DND-41 (cell line): ENCODE data around the gene MTG1.

Experiments used
- ATAC-seq: fragments of 200-7000 bp; cut with Tn5 transposase; 3 replicates; pipeline ENCODE4 v1.9.1; 2021; ENCODE audit warnings: low read depth; ENCODE audit not compliant: insufficient read depth
- DNase-seq: peaks from one replicate; pipeline ENCODE4 v3.0.0-alpha.2; 2020
- H2AFZ ChIP-seq: 2 replicates; pipeline ENCODE4 v1.6.0; 2012; ENCODE audit warnings: low read depth, low read length
- H3K27ac ChIP-seq: 2 replicates; pipeline ENCODE4 v1.5.1; 2012; ENCODE audit warnings: low read length, inconsistent platforms
- H3K27me3 ChIP-seq: fragments of 200-600 bp; sonication (generic); 2 replicates; pipeline ENCODE4 v1.6.0; 2012; ENCODE audit warnings: low read length, mild to moderate bottlenecking, inconsistent platforms; ENCODE audit not compliant: insufficient read depth, poor library complexity
- H3K36me3 ChIP-seq: 2 replicates; pipeline ENCODE4 v1.5.1; 2012; ENCODE audit warnings: low read length, inconsistent platforms; ENCODE audit not compliant: insufficient read depth
- H3K4me1 ChIP-seq: 2 replicates; pipeline ENCODE4 v1.5.1; 2012; ENCODE audit warnings: mild to moderate bottlenecking, low read length; ENCODE audit not compliant: insufficient read depth
- H3K4me2 ChIP-seq: 2 replicates; pipeline ENCODE4 v1.6.0; 2012; ENCODE audit warnings: mild to moderate bottlenecking, moderate library complexity, low read length, inconsistent platforms; ENCODE audit not compliant: insufficient read depth
- H3K4me3 ChIP-seq, 2 experiments: fragments of 200-600 bp in 1 of 2; shearing (Covaris generic) in 1 of 2; 2 replicates each; pipeline ENCODE4 v1.5.1; 2012 to 2016; ENCODE audit warnings: inconsistent platforms in 2 of 2, low read length in 2 of 2, mild to moderate bottlenecking in 2 of 2, low read depth in 1 of 2, moderate library complexity in 1 of 2
- H3K79me2 ChIP-seq: 2 replicates; pipeline ENCODE4 v1.6.0; 2012; ENCODE audit warnings: low read length, inconsistent platforms; ENCODE audit not compliant: insufficient read depth
- H3K9ac ChIP-seq: 2 replicates; pipeline ENCODE4 v1.6.0; 2012; ENCODE audit warnings: low read depth, mild to moderate bottlenecking, inconsistent platforms, low read length, moderate library complexity
- H3K9me3 ChIP-seq: 2 replicates; pipeline ENCODE4 v1.5.1; 2012; ENCODE audit warnings: low read length, moderate library complexity, mild to moderate bottlenecking, inconsistent platforms; ENCODE audit not compliant: insufficient read depth, severe bottlenecking
- H4K20me1 ChIP-seq: 2 replicates; pipeline ENCODE4 v1.6.0; 2012; ENCODE audit warnings: low read length; ENCODE audit not compliant: insufficient read depth
- EZH2 ChIP-seq: IDR thresholded peaks from 3 replicates; pipeline ENCODE4 v1.6.1; 2012; ENCODE audit warnings: borderline replicate concordance, low read depth, mild to moderate bottlenecking, moderate library complexity, low read length, inconsistent platforms; ENCODE audit not compliant: severe bottlenecking
- TF ChIP-seq, protein P1 (sequence below): IDR thresholded peaks from 2 replicates; pipeline ENCODE4 v1.5.1; 2012; ENCODE audit warnings: borderline replicate concordance, low read length, moderate library complexity, mild to moderate bottlenecking; ENCODE audit not compliant: poor library complexity, severe bottlenecking; ENCODE audit errors: extremely low read depth

The MTG1 gene, protein sequence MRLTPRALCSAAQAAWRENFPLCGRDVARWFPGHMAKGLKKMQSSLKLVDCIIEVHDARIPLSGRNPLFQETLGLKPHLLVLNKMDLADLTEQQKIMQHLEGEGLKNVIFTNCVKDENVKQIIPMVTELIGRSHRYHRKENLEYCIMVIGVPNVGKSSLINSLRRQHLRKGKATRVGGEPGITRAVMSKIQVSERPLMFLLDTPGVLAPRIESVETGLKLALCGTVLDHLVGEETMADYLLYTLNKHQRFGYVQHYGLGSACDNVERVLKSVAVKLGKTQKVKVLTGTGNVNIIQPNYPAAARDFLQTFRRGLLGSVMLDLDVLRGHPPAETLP

DNA sequence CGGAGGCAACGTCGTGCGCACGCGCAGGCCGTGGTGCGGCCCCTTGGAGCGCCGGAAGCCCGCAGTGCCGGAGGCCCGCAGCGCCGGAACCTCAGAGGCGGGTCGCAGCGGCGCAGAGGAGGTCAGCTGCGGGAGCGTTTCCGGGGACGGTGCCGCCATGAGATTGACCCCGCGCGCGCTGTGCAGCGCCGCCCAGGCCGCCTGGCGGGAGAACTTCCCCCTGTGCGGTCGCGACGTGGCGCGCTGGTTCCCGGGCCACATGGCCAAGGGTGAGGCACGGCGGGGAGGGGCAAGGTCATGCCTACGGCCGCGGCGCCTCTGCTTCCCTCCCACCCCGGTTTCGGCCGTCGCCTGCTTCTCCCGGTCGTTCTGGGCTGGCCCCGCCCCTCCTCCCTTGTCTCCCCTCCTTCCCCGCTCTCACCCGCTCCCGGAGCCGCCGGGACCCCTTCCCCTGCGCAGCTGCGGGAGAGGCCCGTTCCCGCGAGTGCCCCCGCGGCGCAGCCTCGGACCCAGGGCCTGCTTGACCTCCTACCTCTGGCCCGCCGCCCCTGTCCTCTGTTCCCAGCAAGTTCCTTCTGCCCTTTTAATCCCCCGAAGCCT is at the start of gene MTG1:
MTG1 (plus strand) TSS at position 94 of the 600 bp plus-strand sequence; CDS start at position 158, 64 bp downstream.
- peaks cover 37% of the 10 kb centered on the region for H3K36me3 ChIP-seq
- TF ChIP-seq, protein P1, sequence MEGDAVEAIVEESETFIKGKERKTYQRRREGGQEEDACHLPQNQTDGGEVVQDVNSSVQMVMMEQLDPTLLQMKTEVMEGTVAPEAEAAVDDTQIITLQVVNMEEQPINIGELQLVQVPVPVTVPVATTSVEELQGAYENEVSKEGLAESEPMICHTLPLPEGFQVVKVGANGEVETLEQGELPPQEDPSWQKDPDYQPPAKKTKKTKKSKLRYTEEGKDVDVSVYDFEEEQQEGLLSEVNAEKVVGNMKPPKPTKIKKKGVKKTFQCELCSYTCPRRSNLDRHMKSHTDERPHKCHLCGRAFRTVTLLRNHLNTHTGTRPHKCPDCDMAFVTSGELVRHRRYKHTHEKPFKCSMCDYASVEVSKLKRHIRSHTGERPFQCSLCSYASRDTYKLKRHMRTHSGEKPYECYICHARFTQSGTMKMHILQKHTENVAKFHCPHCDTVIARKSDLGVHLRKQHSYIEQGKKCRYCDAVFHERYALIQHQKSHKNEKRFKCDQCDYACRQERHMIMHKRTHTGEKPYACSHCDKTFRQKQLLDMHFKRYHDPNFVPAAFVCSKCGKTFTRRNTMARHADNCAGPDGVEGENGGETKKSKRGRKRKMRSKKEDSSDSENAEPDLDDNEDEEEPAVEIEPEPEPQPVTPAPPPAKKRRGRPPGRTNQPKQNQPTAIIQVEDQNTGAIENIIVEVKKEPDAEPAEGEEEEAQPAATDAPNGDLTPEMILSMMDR: peak; percentile 3
- TF ChIP-seq EZH2: no peak
- peak within 1 kb of the TSS; percentile 99 for H3K9ac ChIP-seq
- H3K27ac ChIP-seq: peak within 1 kb of the TSS; percentile 95
- H3K27me3 ChIP-seq: no peaks in the 10 kb centered on the region
- DNase-seq (peak; percentile 95), ATAC-seq (peak; percentile 93)
- H3K4me2 ChIP-seq: peak within 1 kb of the TSS; percentile 94
- peak within 1 kb of the TSS; percentile 96 for H2AFZ ChIP-seq
- no peaks in the 10 kb centered on the region for H3K9me3 ChIP-seq
- H3K4me3 ChIP-seq: peak within 1 kb of the TSS; percentile 98
- H3K4me1 ChIP-seq: peaks cover 23% of the 10 kb centered on the region
- peaks cover 52% of the 10 kb centered on the region for H3K79me2 ChIP-seq
- peaks cover 23% of the 10 kb centered on the region for H4K20me1 ChIP-seq

DNA sequence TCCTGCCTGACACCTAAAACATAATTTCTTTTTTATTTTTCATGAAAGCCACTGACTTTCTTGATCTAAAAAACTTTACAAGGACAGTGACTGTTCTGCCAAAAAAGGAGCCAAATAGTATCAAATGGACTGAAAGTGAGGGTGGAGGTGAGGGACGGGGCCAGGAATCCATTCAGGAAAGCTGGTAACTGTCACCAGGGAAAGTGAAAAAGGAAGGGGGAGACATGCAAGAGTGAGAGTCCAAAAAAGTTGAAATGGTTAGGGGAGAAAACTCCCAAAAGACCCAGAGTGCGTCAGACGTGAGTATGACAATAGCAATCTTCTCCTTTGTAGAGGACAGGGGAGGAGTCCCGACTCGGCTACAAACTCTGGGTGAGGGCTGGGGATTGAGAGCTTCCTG is 49.7 kb upstream of the MTG1 start:
- ATAC-seq (no peak), DNase-seq (no peak)
- Histone ChIP-seq H3K27me3 (no peaks in the 10 kb centered on the region), H3K9ac (no peak overlapping the region), H3K4me1 (no peaks in the 10 kb centered on the region), H3K4me3 (no peak overlapping the region), H3K36me3 (no peaks in the 10 kb centered on the region), H2AFZ (no peak overlapping the region), H3K4me2 (no peak overlapping the region), H3K27ac (no peak overlapping the region), H3K9me3 (no peaks in the 10 kb centered on the region), H3K79me2 (no peaks in the 10 kb centered on the region), H4K20me1 (no peaks in the 10 kb centered on the region; the same call in 1 of the 2 replicates)
- no peak for TF ChIP-seq EZH2
- TF ChIP-seq, protein P1: no peak

DNA sequence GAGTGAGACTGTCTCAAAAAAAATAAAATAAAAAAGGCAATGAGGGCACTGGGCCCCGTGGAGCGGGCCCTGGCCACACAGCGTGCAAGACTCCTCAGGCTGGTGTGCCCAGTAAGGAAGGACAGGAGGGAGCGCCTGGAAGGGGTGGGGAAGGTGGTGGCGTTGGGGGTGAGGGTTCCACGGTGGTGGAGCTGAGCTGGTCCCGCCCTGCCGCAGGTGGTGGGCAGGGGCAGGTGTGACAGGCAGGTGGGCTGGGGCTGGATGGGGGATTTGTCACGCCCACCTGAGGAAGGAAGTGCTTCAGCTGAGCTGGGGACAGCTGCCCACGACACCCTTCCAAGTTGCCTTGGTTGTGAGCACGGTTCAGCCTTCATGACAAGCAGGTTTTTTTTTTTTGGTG is 47.5 kb upstream of the MTG1 start:
- no peak overlapping the region for H3K4me2 ChIP-seq
- H3K36me3 ChIP-seq: no peaks in the 10 kb centered on the region
- no peaks in the 10 kb centered on the region for H3K79me2 ChIP-seq
- no peak for TF ChIP-seq EZH2
- TF ChIP-seq, protein P1: no peak
- no peaks in the 10 kb centered on the region for H3K27me3 ChIP-seq
- H3K9ac ChIP-seq: no peak overlapping the region
- no peaks in the 10 kb centered on the region for H3K4me1 ChIP-seq
- no peak overlapping the region for H2AFZ ChIP-seq
- H3K27ac ChIP-seq: no peak overlapping the region
- ATAC-seq (no peak), DNase-seq (no peak)
- no peaks in the 10 kb centered on the region for H3K9me3 ChIP-seq
- no peak overlapping the region for H3K4me3 ChIP-seq
- no peaks in the 10 kb centered on the region; the same call in 1 of the 2 replicates for H4K20me1 ChIP-seq
